Kidney epithelial cell (primary cell): ENCODE results near the gene DEFB115. TPM values are rescaled to one million over a fixed set of nuclear protein-coding genes. Genes with fewer than 3 reads are reported as not detected.

Source experiments
- DNase-seq: peaks from one replicate; pipeline ENCODE4 v3.0.0-alpha.2; 2010; ENCODE audit warnings: low read depth
- H3K27me3 ChIP-seq: 2 replicates; pipeline ENCODE4 v1.6.0; 2011; ENCODE audit warnings: low read length; ENCODE audit not compliant: control insufficient read depth, insufficient read depth
- H3K36me3 ChIP-seq: 2 replicates; pipeline ENCODE4 v1.5.1; 2011; ENCODE audit warnings: low read length; ENCODE audit not compliant: control insufficient read depth, insufficient read depth
- H3K4me3 ChIP-seq: 2 replicates; pipeline ENCODE4 v1.5.1; 2011; ENCODE audit warnings: low read depth, mild to moderate bottlenecking, control low read depth, low read length
- CTCF ChIP-seq: IDR thresholded peaks from 2 replicates; pipeline ENCODE4 v1.5.1; 2011; ENCODE audit warnings: mild to moderate bottlenecking, moderate library complexity, low read length, control low read depth, inconsistent platforms; ENCODE audit not compliant: insufficient read depth, poor library complexity, severe bottlenecking
- total RNA-seq: library from RNA; depleted of rRNA; stranded (reverse); fragments of >200 nt; gene quantifications from 2 replicates; pipeline ENCODE4 v1.2.3, GENCODE V29; 2015

Gene DEFB115
- not detected in 2 replicates for total RNA-seq

DNA sequence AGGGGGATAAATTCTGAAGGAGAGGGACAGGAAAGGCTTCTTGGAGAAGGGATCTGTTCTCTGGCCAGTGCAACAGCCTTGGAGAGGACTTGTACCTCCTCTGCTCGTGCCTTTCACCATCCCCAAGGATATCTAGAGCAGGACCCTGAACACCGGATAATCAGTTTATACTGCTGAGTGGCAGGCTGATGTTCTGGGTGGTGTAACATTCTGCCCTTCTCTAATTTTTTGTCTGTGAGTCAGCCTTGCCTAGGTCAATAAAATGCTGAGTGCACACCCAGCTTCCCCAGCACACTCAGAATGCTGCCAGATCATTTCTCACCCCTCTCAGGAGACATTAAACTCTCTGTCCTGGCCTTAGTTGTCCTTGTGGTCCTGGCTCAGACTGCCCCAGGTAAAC is at the start of gene DEFB115:
Gene DEFB115, plus strand, starts transcription at position 301 of the 400 bp plus-strand sequence. Its CDS starts 0 bp downstream, at position 301.
- Histone ChIP-seq H3K4me3 (no peak within 1 kb of the TSS), H3K36me3 (no peaks in the 10 kb centered on the region), H3K27me3 (no peaks in the 10 kb centered on the region)
- TF ChIP-seq CTCF = no peak
- no peak for DNase-seq

- H3K36me3 ChIP-seq = no peaks in the 10 kb centered on the region
- no peak for DNase-seq
- no peaks in the 10 kb centered on the region for H3K27me3 ChIP-seq
- no peak for TF ChIP-seq CTCF
- no peak overlapping the region for H3K4me3 ChIP-seq
Observed at GRCh38 chr20:31236953-31237352, 20.5 kb upstream of the DEFB115 start.

DNA sequence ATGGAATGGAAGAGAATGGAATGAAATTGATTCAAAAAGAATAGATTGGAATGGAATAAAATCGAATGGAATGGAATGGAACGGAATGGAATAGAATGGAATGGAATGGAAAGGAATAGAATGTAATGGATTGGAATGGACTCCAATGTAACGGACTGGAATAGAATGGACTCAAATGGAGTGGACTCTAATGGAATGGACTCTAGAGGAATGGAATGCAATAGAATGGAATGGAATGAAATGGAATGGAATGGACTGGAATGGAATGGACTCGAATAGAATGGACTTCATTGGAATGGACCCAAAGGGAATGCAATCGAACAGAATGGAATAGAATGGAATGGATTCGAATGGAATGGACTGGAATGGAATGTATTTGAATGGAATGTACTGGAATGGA is 19.7 kb upstream of the DEFB115 start:
- TF ChIP-seq CTCF = no peak
- no peak for DNase-seq
- H3K4me3 ChIP-seq = no peak overlapping the region
- no peaks in the 10 kb centered on the region for H3K27me3 ChIP-seq
- no peaks in the 10 kb centered on the region for H3K36me3 ChIP-seq

DNA sequence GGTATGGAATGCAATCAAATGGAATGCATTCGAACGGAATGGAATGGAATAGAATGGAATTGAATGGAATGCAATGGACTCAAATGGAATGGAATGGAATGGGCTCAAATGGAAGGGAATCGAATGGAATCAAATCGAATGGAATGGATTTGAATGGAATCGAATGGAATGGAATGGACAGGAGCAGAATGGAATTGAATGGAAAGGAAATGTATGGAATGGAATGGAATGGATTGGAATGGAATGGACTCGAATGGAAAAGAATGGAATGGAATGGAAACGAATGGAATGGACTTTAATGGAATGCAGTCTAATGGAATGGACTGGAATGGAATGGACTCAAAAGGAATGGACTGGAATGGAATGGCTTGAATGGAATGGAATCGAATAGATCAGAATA is 18.3 kb upstream of the DEFB115 start:
- TF ChIP-seq CTCF = no peak
- DNase-seq = no peak
- H3K36me3 ChIP-seq = no peaks in the 10 kb centered on the region
- no peak overlapping the region for H3K4me3 ChIP-seq
- H3K27me3 ChIP-seq = no peaks in the 10 kb centered on the region

- H3K27me3 ChIP-seq = no peaks in the 10 kb centered on the region
- H3K36me3 ChIP-seq = no peaks in the 10 kb centered on the region
- no peak for TF ChIP-seq CTCF
- DNase-seq = no peak
- no peak overlapping the region for H3K4me3 ChIP-seq
Observed at GRCh38 chr20:31256959-31257358, 505 bp upstream of the DEFB115 start.

DNA sequence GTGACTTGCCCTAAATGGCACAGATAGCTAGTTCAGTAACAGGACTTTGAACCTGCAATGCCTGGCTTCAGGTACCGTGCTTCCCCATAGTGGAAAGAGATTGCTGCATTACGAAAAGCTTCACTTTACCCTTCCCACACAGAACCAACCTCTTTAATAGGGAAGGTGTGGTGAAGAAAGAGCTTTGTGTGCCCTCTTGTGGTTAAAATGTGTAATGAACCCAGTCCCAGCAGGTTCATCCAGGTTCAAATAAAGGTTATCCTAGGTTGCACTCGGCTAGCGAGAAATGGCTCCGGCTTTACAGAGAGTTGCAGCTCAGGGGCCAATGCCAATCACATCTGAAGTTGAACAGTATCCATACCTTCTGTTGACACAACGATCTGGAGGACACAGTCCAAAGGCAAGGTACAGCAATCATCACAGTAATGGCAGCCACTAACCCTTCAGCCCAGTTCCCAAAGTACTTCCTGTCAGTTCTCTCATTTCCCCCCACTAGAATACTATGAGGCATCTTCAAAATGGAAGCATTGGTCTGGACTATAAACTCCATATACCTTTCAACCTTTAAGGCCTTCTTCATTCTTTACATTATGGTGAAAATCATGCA is 3.0 kb downstream of the DEFB115 start:
- no peak for DNase-seq
- no peak overlapping the region for H3K4me3 ChIP-seq
- no peaks in the 10 kb centered on the region for H3K27me3 ChIP-seq
- TF ChIP-seq CTCF = no peak
- H3K36me3 ChIP-seq = no peaks in the 10 kb centered on the region
